GM18868 (cell line): Measurements from ENCODE around the gene ITPKB.

Experiments
- ATAC-seq: cut with Tn5 transposase; IDR thresholded peaks from one replicate; pipeline ENCODE4 v1.9.1; 2021; ENCODE audit warnings: mild to moderate bottlenecking, moderate library complexity; ENCODE audit not compliant: unreplicated experiment

Gene ITPKB

DNA sequence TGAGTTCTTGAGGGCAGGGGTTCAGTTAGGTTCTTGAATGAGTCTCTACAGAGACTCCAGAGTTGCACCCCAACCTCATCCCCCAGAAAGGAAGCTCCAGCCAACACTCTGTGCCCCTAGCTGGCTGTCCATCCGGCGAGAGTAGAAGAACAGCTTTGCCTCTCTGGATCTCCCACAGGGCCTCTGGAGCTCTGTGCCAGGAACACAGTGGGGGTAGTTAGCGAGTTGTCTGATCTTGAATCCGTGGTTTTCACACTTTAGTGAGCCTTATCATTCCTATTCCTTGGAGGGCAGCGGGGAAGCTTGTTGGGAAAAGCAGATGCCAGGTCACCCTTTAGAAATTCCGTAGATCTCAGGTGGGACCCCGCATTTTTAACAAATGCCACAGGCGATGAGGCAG is 145.5 kb downstream of the ITPKB start:
- no peak for ATAC-seq

DNA sequence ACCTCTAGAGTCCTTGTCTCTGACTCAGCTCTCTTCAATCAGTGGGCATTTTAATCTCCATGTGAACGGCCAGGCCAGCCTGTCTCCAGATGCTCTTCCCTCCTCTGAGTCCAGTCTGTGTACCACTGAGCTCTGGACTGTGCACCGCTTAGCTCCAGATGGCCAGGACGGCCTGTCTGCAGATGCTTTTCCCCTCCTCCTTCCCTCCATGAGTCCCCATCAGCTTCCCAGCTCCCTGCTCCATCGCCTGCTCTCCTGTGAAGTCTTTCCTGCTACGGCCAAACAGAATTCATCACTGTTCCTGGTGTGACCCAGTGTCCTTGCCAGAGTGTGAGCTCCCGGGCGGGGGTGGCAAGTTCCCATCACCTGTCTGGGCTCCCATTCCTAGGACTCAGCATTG is 148.5 kb downstream of the ITPKB start:
- no peak for ATAC-seq

DNA sequence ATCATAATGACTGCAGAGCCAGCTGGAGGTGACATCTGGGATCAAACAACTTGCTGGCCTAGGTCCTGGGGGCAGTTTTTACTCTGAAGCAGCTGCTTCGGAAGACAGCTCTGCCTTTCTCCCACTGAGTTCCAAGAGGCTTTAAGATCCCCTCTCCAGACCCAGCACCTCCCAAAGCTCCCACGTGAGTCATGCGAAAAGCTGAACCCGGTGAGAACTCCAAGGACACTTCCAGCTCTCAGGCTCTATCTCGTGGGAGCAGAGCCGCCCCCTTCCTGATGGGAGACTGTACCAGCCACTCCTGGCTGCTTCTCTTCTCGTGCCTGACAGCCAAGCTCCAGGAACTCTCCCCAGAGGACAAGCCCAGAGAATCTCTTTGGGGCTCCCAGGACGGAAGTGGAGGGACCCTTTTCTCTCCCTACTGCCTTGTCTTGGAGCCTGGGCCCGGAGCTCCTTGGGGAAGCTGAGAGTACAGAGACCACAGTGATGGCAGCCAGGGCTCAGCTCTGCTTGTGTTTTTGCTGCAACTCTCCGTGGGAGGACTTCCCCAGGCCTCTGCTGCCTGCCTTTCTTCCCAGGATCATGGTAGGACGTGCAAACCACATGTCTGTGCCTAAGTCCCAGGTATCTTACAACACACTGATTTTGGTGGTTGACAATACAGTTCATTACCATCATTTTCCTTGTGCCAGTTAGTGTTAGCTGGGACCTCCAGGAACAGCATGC is 149.9 kb downstream of the ITPKB start:
- ATAC-seq = no peak

DNA sequence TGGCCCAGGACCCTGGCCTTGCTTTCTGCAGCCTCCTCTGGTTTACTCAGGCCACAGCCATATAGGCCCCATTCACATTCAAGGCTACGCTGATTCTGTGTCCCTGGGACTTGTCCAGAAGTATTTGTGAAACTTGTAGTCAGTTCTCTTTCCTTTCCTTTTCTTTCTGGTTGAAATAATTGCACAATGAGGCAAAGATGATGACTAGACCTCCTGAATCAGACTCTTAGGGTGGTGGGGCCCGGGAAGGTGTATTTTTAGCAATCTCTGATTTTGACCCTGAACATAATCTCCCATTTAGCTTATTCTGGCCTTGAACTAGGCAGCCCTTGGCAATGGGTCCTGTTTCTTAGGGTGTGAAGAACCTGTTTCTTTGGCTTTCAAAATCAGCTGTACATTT is 150.6 kb downstream of the ITPKB start:
- ATAC-seq = no peak

DNA sequence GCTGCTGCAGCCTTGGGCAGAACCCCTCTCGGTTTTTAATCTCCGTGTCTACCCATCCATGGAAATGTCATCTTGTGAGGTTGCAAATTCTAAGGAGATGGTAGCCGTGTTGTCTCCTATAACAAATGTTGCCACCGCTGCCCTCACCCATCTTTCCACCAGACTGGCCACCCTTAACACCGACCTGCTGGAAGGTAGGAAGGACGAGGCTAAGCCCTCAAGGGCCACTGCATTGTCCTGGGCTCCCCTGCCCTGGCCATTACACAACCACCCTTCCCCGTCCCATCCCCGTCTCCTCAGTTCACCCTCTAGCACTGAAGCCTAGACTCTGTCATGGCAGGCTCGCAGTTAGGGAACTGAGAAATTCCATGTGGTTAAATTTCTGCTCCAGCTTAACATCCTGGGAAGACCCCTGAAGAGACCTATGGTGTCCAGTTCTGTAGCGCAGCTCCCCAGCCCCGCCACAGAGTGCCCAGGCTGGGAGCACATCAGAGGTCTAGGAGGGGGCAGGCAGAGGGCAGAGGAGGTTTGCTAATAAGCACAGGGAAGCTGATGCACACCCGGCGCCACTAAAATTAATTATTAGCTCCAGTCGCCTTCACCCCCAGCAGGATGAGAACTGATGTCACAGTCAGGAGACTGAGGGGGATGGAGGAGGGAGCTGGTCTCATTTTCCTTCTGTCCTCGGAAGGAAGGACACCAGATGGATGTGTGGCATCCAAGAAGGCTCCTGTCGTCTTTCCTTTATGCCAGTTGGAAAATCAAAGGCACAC is 152.2 kb downstream of the ITPKB start:
- no peak for ATAC-seq

DNA sequence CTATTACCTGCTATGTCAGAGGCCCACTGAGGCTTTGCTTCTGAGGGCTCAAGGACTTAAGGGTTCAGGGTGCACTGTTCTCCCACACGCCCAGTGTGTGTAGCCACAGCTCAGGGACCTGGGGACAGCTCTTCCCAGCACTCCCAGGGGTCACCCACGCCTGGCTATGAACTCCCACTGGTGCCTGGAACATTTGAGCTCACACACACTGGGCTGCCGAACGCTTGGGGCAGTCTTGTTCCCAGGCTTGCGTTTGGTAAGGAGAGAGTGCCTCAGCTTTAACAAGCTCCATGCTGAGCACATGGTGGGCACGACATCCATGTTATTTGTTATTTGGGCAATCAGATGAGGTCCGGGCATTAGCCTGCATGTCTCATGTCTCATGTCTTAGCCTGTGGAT is 153.0 kb downstream of the ITPKB start:
- ATAC-seq = no peak

DNA sequence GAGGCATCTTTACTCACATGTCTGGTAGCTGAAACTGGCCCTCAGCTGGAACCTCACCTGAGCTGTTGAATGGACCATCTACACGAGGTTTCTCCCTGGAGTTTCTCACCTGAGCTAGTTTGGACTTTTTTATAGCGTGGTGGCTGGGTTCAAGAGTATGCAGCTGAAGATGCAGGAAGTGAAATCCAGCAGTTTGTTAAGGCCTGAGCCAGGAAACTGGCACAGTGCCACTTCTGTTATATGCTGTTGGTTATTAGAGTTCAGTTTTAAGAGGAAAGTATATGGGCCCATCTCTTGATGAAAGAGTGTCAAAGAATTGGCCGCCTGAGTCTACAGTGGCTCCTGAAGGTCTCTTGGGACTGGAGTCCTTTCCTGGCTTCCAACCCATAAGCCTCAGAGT is 154.9 kb downstream of the ITPKB start:
- ATAC-seq = no peak

DNA sequence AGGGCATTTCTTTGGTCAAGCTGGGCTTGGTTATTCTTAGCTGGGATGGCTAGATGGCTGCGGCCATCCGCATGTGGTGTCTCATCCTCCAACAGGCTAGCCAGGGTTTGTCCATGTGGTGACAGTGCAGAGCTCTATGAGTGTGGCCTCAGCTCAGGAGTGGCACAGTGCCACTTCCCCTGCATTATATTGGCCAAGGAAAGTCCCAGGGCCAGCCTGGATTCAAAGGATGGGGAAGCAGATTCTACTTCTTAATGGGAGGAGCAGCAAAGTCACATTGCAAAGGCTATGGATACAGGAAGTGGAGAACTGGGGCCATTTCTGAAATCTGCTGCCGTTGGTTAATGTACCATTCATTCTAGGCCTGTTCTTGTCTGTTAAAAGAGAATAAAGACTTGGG is 156.1 kb downstream of the ITPKB start:
- no peak for ATAC-seq
